Gastrocnemius medialis (tissue), 4 donors: ENCODE measurements around the gene MRPS25. TPM values are rescaled to one million over a fixed set of nuclear protein-coding genes. Genes with fewer than 3 reads are reported as not detected.

Source experiments
- ATAC-seq, 2 donors: fragments of 150-250 bp; one replicate each; pipeline ENCODE4 v1.9.1; 2016
- DNase-seq, 2 donors: peaks; one replicate each; pipeline ENCODE4 v3.0.0-alpha.2; 2019
- H3K27ac ChIP-seq, 4 donors: fragments of 200-600 bp; sonication (generic); 1 replicate in 1 of 4; 2 replicates in 3 of 4; pipeline ENCODE4 v1.5.1; 2016 to 2018; ENCODE audit warnings: mild to moderate bottlenecking in 2 of 4, moderate library complexity in 1 of 4
- H3K27me3 ChIP-seq, 3 donors: fragments of 200-600 bp; sonication (generic) in 2 of 3; 1 replicate in 1 of 3; 2 replicates in 2 of 3; pipeline versions ENCODE4 v1.5.1 to v1.6.0; 2016 to 2019; ENCODE audit warnings: mild to moderate bottlenecking in 1 of 3, moderate library complexity in 1 of 3
- H3K36me3 ChIP-seq, 2 donors: fragments of 200-600 bp; sonication (generic) in 1 of 2; one replicate each; pipeline ENCODE4 v1.5.1; 2017 to 2018
- H3K4me1 ChIP-seq, 2 donors: fragments of 200-600 bp; sonication (generic) in 1 of 2; one replicate each; pipeline ENCODE4 v1.5.1; 2016 to 2017; ENCODE audit warnings: mild to moderate bottlenecking in 2 of 2
- H3K4me3 ChIP-seq, 4 donors: fragments of 200-600 bp; sonication (generic) in 3 of 4; 1 replicate in 1 of 4; 2 replicates in 3 of 4; pipeline ENCODE4 v1.5.1; 2016 to 2019; ENCODE audit warnings: mild to moderate bottlenecking in 2 of 4
- H3K9me3 ChIP-seq, 3 donors: fragments of 200-600 bp; sonication (generic) in 2 of 3; 1 replicate in 1 of 3; 2 replicates in 2 of 3; pipeline ENCODE4 v1.5.1; 2016 to 2019
- CTCF ChIP-seq, 5 experiments: fragments of 450-650 bp in 3 of 5; fragments of 200-600 bp in 2 of 5; sonication (generic) in 2 of 5; IDR thresholded peaks in 4 of 5; conservative IDR thresholded peaks in 1 of 5; 1 replicate in 4 of 5; 2 replicates in 1 of 5; pipeline ENCODE4 v1.5.1; 2016 to 2019; ENCODE audit warnings: antibody characterized with exemption in 5 of 5, mild to moderate bottlenecking in 3 of 5, moderate library complexity in 3 of 5
- POLR2A ChIP-seq, 2 donors: fragments of 450-650 bp; IDR thresholded peaks; one replicate each; pipeline ENCODE4 v1.6.1; 2017; ENCODE audit warnings: antibody characterized with exemption in 2 of 2, mild to moderate bottlenecking in 2 of 2, moderate library complexity in 2 of 2
- in situ Hi-C, 4 donors: fragments of 200-750 bp; cut with MboI; loops; one replicate each; pipeline versions ENCODE4 v1.15.0 to v1.8.0; 2017; ENCODE audit warnings: low sequenced_read_pairs in 4 of 4
- intact Hi-C: fragments of 100-400 bp; cut with DNase I; formaldehyde crosslinking; loops from one replicate; pipeline ENCODE4 v1.15.1; 2023; ENCODE audit warnings: low total_unique reads
- total RNA-seq, 4 donors: library from RNA; depleted of rRNA; stranded (reverse); fragments of >200 nt; gene quantifications; one replicate each; pipeline versions ENCODE4 v1.1.0 to v1.2.3, GENCODE V29; 2016

MRPS25 gene
- total RNA-seq, 4 donors from 2014 or later, result 71.4 to 88.6 (median 73.9) TPM

GRCh38 chr3:15110206-15110605 is 45.1 kb upstream of the MRPS25 start:
- intact Hi-C loops, result loop anchor here (5.0 to 10.0 kb wide), 2 partner anchors 297 to 445 kb away; no protein-coding TSS in a partner anchor
- no peaks in the 10 kb centered on the region for H3K36me3 ChIP-seq
- no peaks in the 10 kb centered on the region for H3K9me3 ChIP-seq
- ATAC-seq (no peak), DNase-seq (no peak)
- peaks cover 7 to 8% of the 10 kb centered on the region in 2 donors for H3K4me1 ChIP-seq
- TF ChIP-seq POLR2A (IDR thresholded peaks at IDR 0.05) (no peak), CTCF (IDR thresholded peaks at IDR 0.05 in 4 of 5, conservative IDR thresholded peaks at IDR 0.05 in 1 of 5) (no peak)
- H3K27ac ChIP-seq, result no peak overlapping the region
- no peak overlapping the region for H3K4me3 ChIP-seq
- H3K27me3 ChIP-seq, result no peaks in the 10 kb centered on the region
- in situ Hi-C loops, result loop anchor here in 2 of 4 donors (5.0 to 25.0 kb wide), 3 partner anchors 92 to 302 kb away; no protein-coding TSS in a partner anchor

- DNase-seq (no peak), ATAC-seq (no peak)
- Histone ChIP-seq H3K27me3 (no peaks in the 10 kb centered on the region), H3K4me3 (no peak overlapping the region), H3K36me3 (no peaks in the 10 kb centered on the region), H3K9me3 (no peaks in the 10 kb centered on the region), H3K27ac (no peak overlapping the region), H3K4me1 (peaks cover 0 to 4% of the 10 kb centered on the region in 2 donors)
- TF ChIP-seq CTCF (IDR thresholded peaks at IDR 0.05 in 4 of 5, conservative IDR thresholded peaks at IDR 0.05 in 1 of 5) (no peak), POLR2A (IDR thresholded peaks at IDR 0.05) (no peak)
- in situ Hi-C loops (loop anchor here in 2 of 4 donors (5.0 to 25.0 kb wide), 2 partner anchors 93 to 303 kb away; no protein-coding TSS in a partner anchor), intact Hi-C loops (no loop called here)
Observed at GRCh38 chr3:15108869-15109268, 43.8 kb upstream of the MRPS25 start.

GRCh38 chr3:15108082-15108545 is 43.0 kb upstream of the MRPS25 start:
- Histone ChIP-seq H3K27ac (no peak overlapping the region), H3K9me3 (no peaks in the 10 kb centered on the region), H3K36me3 (no peaks in the 10 kb centered on the region), H3K27me3 (no peaks in the 10 kb centered on the region), H3K4me1 (peaks cover 6 to 10% of the 10 kb centered on the region in 2 donors), H3K4me3 (no peak overlapping the region)
- in situ Hi-C loops (loop anchor here in 2 of 4 donors (5.0 to 25.0 kb wide), 2 partner anchors 94 to 304 kb away; no protein-coding TSS in a partner anchor), intact Hi-C loops (no loop called here)
- DNase-seq (peak; percentile 44 to 49), ATAC-seq (peak; percentile 69 to 80)
- TF ChIP-seq CTCF (IDR thresholded peaks at IDR 0.05 in 4 of 5, conservative IDR thresholded peaks at IDR 0.05 in 1 of 5) (peak; percentile 63 to 93 (median 84)), POLR2A (IDR thresholded peaks at IDR 0.05) (no peak)

- H3K27me3 ChIP-seq, result no peaks in the 10 kb centered on the region
- intact Hi-C loops, result no loop called here
- ATAC-seq (no peak), DNase-seq (no peak)
- TF ChIP-seq CTCF (IDR thresholded peaks at IDR 0.05 in 4 of 5, conservative IDR thresholded peaks at IDR 0.05 in 1 of 5) (no peak), POLR2A (IDR thresholded peaks at IDR 0.05) (no peak)
- in situ Hi-C loops, result loop anchor here in 2 of 4 donors (5.0 to 25.0 kb wide), 2 partner anchors 95 to 305 kb away; no protein-coding TSS in a partner anchor
- no peak overlapping the region for H3K4me3 ChIP-seq
- H3K9me3 ChIP-seq, result no peaks in the 10 kb centered on the region
- H3K36me3 ChIP-seq, result no peaks in the 10 kb centered on the region
- no peak overlapping the region for H3K27ac ChIP-seq
- peaks cover 14 to 17% of the 10 kb centered on the region in 2 donors for H3K4me1 ChIP-seq
Observed at GRCh38 chr3:15107075-15107947, 42.2 kb upstream of the MRPS25 start.
